ENCODE measurements around the gene COLQ. TPM values are rescaled to one million over a fixed set of nuclear protein-coding genes. Genes with fewer than 3 reads are reported as not detected.
A peak's percentile ranks its signal among the peaks of the same experiment; 100 is the strongest.

The COLQ gene
- total RNA-seq, 4 donors from 2014 or later, result 0.23 to 3.8 (median 1.1) TPM

DNA sequence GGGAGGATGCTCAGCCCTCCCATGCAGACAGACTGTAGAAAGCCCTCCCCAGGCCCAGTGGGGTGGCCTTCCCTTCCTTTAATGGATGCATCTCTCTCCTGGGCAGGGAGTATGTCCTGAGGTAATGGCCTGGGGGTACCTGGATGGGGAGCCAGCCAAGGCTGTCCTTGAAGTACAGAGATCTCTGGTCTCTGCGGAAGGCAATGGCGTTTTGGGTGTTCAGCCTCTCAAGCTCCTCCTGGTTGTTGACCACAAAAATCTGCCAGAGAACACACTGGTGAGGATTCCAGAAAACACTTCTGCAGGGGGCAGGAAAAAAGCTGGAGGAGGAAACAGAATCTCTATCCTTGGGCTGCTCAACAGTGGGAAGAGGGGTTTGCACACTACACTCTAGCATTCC lies 65.2 kb downstream of the COLQ start:
- Histone ChIP-seq H3K27ac (no peak overlapping the region), H3K4me1 (no peaks in the 10 kb centered on the region), H3K4me3 (no peak overlapping the region), H3K27me3 (no peaks in the 10 kb centered on the region), H3K9me3 (no peaks in the 10 kb centered on the region), H3K36me3 (peaks cover 3% of the 10 kb centered on the region)
- WGBS, result 94% methylated on average over 2 of the region's 2 CpGs
- TF ChIP-seq POLR2A (IDR thresholded peaks at IDR 0.05) (no peak), POLR2AphosphoS5 (IDR thresholded peaks at IDR 0.05) (no peak), EP300 (IDR thresholded peaks at IDR 0.05) (no peak)
- TF ChIP-seq, protein P1, sequence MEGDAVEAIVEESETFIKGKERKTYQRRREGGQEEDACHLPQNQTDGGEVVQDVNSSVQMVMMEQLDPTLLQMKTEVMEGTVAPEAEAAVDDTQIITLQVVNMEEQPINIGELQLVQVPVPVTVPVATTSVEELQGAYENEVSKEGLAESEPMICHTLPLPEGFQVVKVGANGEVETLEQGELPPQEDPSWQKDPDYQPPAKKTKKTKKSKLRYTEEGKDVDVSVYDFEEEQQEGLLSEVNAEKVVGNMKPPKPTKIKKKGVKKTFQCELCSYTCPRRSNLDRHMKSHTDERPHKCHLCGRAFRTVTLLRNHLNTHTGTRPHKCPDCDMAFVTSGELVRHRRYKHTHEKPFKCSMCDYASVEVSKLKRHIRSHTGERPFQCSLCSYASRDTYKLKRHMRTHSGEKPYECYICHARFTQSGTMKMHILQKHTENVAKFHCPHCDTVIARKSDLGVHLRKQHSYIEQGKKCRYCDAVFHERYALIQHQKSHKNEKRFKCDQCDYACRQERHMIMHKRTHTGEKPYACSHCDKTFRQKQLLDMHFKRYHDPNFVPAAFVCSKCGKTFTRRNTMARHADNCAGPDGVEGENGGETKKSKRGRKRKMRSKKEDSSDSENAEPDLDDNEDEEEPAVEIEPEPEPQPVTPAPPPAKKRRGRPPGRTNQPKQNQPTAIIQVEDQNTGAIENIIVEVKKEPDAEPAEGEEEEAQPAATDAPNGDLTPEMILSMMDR (IDR thresholded peaks at IDR 0.05), result no peak
- DNase-seq (ENCODE audit: low spot score in 2 of 2), result no peak

DNA sequence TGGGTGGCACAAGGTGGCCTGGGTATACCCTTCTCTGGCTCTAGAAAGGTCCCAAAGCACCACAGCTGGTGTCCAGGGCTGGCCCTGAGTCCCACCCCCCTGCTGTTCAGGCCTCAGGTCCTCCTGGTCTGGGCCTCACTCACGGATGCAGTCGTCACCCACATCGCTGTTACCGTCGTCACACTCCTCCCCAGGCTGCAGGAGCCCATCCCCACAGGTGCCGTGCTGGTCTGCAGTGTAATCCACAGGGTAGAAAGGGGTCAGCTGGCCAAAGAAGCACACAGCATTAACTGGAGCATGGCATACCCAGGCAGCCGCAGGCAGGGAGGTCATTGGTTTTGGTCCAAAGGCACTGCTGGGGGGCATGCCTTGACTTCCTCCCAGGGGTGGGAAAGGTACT lies 65.8 kb downstream of the COLQ start:
- H3K27ac ChIP-seq, result no peak overlapping the region
- peak in 1 of 2 donors; percentile 15 for DNase-seq (ENCODE audit: low spot score in 2 of 2)
- no peaks in the 10 kb centered on the region for H3K27me3 ChIP-seq
- H3K36me3 ChIP-seq, result peaks cover 8% of the 10 kb centered on the region
- H3K9me3 ChIP-seq, result no peaks in the 10 kb centered on the region
- WGBS, result 87% methylated on average over 7 of the region's 7 CpGs
- no peak overlapping the region for H3K4me3 ChIP-seq
- no peaks in the 10 kb centered on the region for H3K4me1 ChIP-seq
- TF ChIP-seq POLR2A (IDR thresholded peaks at IDR 0.05) (no peak), EP300 (IDR thresholded peaks at IDR 0.05) (no peak), POLR2AphosphoS5 (IDR thresholded peaks at IDR 0.05) (no peak)
- TF ChIP-seq, protein P1 (IDR thresholded peaks at IDR 0.05), result no peak

DNA sequence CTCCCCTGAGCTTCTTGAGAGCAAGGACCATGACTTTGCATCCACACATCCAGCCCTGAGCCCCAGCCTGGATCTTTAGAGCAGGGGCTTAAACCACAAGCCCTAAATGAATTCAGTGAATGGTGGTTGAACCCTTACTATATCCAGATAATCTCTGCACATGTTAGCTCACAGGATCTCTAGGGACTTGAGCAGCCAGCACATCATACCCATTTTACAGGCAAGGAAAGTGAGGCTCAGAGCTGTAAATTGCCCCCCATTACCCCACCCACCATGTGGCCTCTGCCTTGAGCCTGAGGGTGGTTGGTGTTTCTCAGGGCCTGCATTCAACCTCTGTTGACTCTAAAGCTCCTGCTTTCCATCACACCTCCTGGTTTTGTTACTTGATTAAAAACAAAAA lies 66.5 kb downstream of the COLQ start:
- no peak for TF ChIP-seq POLR2AphosphoS5 (IDR thresholded peaks at IDR 0.05)
- TF ChIP-seq, protein P1 (IDR thresholded peaks at IDR 0.05), result no peak
- TF ChIP-seq EP300 (IDR thresholded peaks at IDR 0.05), result no peak
- TF ChIP-seq POLR2A (IDR thresholded peaks at IDR 0.05), result no peak
- Histone ChIP-seq H3K4me1 (no peaks in the 10 kb centered on the region), H3K27ac (no peak overlapping the region), H3K27me3 (no peaks in the 10 kb centered on the region), H3K36me3 (peaks cover 8% of the 10 kb centered on the region), H3K9me3 (no peaks in the 10 kb centered on the region), H3K4me3 (no peak overlapping the region)
- peak in 1 of 2 donors; percentile 66 for DNase-seq (ENCODE audit: low spot score in 2 of 2)

DNA sequence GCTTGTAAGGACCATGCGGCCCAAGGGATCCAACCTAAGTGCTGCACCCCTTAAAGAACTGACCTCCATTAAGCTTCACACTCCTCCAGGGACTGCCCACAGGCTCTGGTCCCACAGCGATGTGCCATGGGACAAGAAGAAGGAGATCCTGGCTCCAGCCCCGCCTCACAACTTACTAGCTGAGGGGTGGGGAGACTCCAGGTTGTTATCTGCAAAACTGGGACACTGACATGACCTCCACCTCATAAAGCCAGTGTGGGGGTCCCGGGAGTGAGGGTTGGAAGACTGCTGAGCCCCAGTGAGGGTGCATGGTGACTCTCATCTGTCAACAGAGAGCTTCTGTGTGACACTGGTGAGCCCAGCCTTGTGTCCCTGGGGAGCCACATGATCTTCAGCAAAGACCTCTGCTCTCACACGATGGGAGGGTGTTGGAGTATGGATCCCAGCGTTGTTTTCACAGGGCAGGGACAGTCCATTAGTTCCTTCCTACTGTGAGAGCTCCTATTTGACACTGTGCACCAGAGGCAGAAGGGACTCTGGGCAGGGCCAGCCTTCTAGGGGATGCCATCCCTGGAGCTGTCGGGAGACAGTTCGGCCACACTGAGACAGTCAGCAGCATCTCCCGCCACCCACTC lies 67.4 kb downstream of the COLQ start:
- DNase-seq (ENCODE audit: low spot score in 2 of 2), result peak in 1 of 2 donors; percentile 71
- H3K4me3 ChIP-seq, result no peak overlapping the region
- H3K4me1 ChIP-seq, result no peaks in the 10 kb centered on the region
- H3K27me3 ChIP-seq, result no peaks in the 10 kb centered on the region
- TF ChIP-seq POLR2AphosphoS5 (IDR thresholded peaks at IDR 0.05) (no peak), EP300 (IDR thresholded peaks at IDR 0.05) (no peak), POLR2A (IDR thresholded peaks at IDR 0.05) (no peak)
- TF ChIP-seq, protein P1 (IDR thresholded peaks at IDR 0.05), result no peak
- H3K36me3 ChIP-seq, result peaks cover 8% of the 10 kb centered on the region
- H3K9me3 ChIP-seq, result no peaks in the 10 kb centered on the region
- H3K27ac ChIP-seq, result no peak overlapping the region
- 61% methylated on average over 6 of the region's 9 CpGs for WGBS

DNA sequence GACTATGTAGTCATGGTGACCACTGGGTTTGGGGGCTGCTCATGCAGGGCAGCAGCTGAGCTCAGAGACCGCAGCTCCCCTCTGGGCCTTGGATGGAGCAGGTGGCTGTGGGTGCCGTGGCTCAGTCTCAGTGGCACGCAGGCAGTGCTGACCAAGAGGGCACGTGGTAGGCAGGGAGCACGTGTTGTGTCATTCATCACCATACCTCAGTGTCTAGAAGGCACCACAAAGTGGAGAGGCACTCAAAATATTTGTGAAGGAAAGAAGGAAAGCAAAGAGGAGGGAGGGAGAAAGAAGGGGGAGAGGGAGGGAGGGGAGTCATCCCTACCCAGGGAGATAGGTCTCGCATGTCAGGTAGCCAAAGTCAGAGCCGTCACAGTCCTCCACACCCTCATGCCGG lies 68.0 kb downstream of the COLQ start:
- peaks cover 8% of the 10 kb centered on the region for H3K36me3 ChIP-seq

More for the DNA sequence above, 68.0 kb downstream of the COLQ start:
- H3K27ac ChIP-seq, result no peak overlapping the region
- H3K9me3 ChIP-seq, result no peaks in the 10 kb centered on the region
- H3K27me3 ChIP-seq, result no peaks in the 10 kb centered on the region
- no peaks in the 10 kb centered on the region for H3K4me1 ChIP-seq
- 65% methylated on average over 8 of the region's 8 CpGs for WGBS
- TF ChIP-seq EP300 (IDR thresholded peaks at IDR 0.05) (no peak), POLR2AphosphoS5 (IDR thresholded peaks at IDR 0.05) (no peak), POLR2A (IDR thresholded peaks at IDR 0.05) (no peak)
- TF ChIP-seq, protein P1 (IDR thresholded peaks at IDR 0.05), result no peak
- DNase-seq (ENCODE audit: low spot score in 2 of 2), result peak in 1 of 2 donors; percentile 24
- H3K4me3 ChIP-seq, result no peak overlapping the region
